Measurements from ENCODE around the gene PJA2.

DNA sequence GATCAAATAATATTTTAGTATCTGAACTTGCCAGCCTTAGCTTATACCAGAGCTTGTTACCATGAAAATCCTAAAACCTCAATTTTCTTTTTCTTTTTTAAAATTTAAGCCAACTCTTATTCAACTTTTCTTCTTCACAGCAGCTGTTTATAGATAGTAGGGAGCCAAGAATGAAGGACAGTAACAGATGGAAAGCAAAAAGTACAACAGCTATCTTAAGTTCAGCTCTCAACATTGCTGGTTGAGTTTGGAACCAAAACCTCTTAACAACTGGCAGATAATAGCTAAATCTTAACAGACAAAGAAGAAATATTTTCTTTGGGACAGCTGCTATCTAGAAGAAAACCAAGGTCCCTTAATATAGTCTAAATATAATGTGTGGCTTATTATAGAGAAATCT lies 74.7 kb downstream of the PJA2 start:
- TF ChIP-seq, protein P1, sequence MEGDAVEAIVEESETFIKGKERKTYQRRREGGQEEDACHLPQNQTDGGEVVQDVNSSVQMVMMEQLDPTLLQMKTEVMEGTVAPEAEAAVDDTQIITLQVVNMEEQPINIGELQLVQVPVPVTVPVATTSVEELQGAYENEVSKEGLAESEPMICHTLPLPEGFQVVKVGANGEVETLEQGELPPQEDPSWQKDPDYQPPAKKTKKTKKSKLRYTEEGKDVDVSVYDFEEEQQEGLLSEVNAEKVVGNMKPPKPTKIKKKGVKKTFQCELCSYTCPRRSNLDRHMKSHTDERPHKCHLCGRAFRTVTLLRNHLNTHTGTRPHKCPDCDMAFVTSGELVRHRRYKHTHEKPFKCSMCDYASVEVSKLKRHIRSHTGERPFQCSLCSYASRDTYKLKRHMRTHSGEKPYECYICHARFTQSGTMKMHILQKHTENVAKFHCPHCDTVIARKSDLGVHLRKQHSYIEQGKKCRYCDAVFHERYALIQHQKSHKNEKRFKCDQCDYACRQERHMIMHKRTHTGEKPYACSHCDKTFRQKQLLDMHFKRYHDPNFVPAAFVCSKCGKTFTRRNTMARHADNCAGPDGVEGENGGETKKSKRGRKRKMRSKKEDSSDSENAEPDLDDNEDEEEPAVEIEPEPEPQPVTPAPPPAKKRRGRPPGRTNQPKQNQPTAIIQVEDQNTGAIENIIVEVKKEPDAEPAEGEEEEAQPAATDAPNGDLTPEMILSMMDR (IDR thresholded peaks at IDR 0.05; ENCODE audit: low read length), result no peak
- no peak for TF ChIP-seq EZH2phosphoT487 (IDR thresholded peaks at IDR 0.05; ENCODE audit: low read length)
- TF ChIP-seq EZH2 (optimal IDR thresholded peaks at IDR 0.05; ENCODE audit: low read depth, low read length), result no peak

Measured in MM.1S (cell line).